HepG2 (cell line): ENCODE measurements around the gene TRIM28. TPM values are rescaled to one million over a fixed set of nuclear protein-coding genes. Genes with fewer than 3 reads are reported as not detected.

ENCODE experiments used
- CBFB ChIP-seq: sonication (generic); formaldehyde crosslinking; IDR thresholded peaks from 2 replicates; pipeline ENCODE4 v1.4.0; 2020; ENCODE audit warnings: missing genetic modification reagents
- CEBPG ChIP-seq: IDR thresholded peaks from 2 replicates; pipeline ENCODE4 v1.6.1; 2016
- FOXA1 ChIP-seq, 2 experiments: fragments of 450-650 bp in 1 of 2; sonication (generic) in 1 of 2; formaldehyde crosslinking in 1 of 2; IDR thresholded peaks; 2 replicates each; pipeline versions ENCODE4 v1.4.0 to v1.6.1; 2016 to 2020; ENCODE audit warnings: missing genetic modification reagents in 1 of 2
- NFAT5 ChIP-seq: sonication (generic); formaldehyde crosslinking; IDR thresholded peaks from 2 replicates; pipeline ENCODE4 v1.4.0; 2020; ENCODE audit warnings: missing genetic modification reagents
- SALL2 ChIP-seq: sonication (generic); formaldehyde crosslinking; IDR thresholded peaks from 2 replicates; pipeline ENCODE4 v1.8.1; 2023; ENCODE audit warnings: mild to moderate bottlenecking, missing genetic modification reagents, inconsistent platforms
- SMAD3 ChIP-seq: sonication (generic); formaldehyde crosslinking; IDR thresholded peaks from 2 replicates; pipeline ENCODE4 v1.4.0; 2020; ENCODE audit warnings: missing genetic modification reagents
- SOX13 ChIP-seq, 3 experiments: fragments of 450-650 bp in 1 of 3; sonication (generic) in 1 of 3; formaldehyde crosslinking in 1 of 3; IDR thresholded peaks in 2 of 3; conservative IDR thresholded peaks in 1 of 3; 2 replicates each; pipeline versions ENCODE4 v1.5.0 to v1.6.1; 2016 to 2020; ENCODE audit warnings: antibody characterized with exemption in 1 of 3, mild to moderate bottlenecking in 1 of 3, missing compliant biosample characterization in 1 of 3, missing genetic modification reagents in 1 of 3, moderate library complexity in 1 of 3
- TSC22D2 ChIP-seq: sonication (generic); formaldehyde crosslinking; IDR thresholded peaks from 2 replicates; pipeline ENCODE4 v1.5.1; 2020; ENCODE audit warnings: missing genetic modification reagents, mild to moderate bottlenecking, borderline replicate concordance
- ZBED4 ChIP-seq: sonication (generic); formaldehyde crosslinking; IDR thresholded peaks from 2 replicates; pipeline ENCODE4 v1.4.0; 2020; ENCODE audit warnings: missing genetic modification reagents, borderline replicate concordance
- ZFY ChIP-seq: sonication (generic); formaldehyde crosslinking; IDR thresholded peaks from 2 replicates; pipeline ENCODE4 v1.4.0; 2020; ENCODE audit warnings: missing genetic modification reagents
- ZNF609 ChIP-seq: sonication (generic); formaldehyde crosslinking; IDR thresholded peaks from 2 replicates; pipeline ENCODE4 v1.4.0; 2020; ENCODE audit warnings: mild to moderate bottlenecking, missing genetic modification reagents, borderline replicate concordance
- polyA plus RNA-seq, 8 experiments: library from polyadenylated mRNA; depleted of rRNA in 3 of 8; stranded (reverse) in 7 of 8; unstranded in 1 of 8; fragments of >200 nt; fragmentation: Illumina TruSeq in 4 of 8; extraction: Trizol in 4 of 8; gene quantifications; 2 replicates each; pipeline versions ENCODE4 v1.2.1 to v1.2.3, GENCODE V29; 2011 to 2016; ENCODE audit warnings: low read depth in 4 of 8, missing spikeins in 1 of 8, mixed read lengths in 1 of 8; ENCODE audit not compliant: insufficient read depth in 1 of 8
- total RNA-seq, 5 experiments: library from RNA; depleted of rRNA; stranded (reverse); fragments of >200 nt; fragmentation: Illumina TruSeq; extraction: Trizol; gene quantifications; 2 replicates each; pipeline ENCODE4 v1.2.3, GENCODE V29; 2016; ENCODE audit warnings: low read depth in 1 of 5

Gene TRIM28
- total and polyA plus RNA-seq, 2 of the 13 experiments (the other 11 are each of a cell fraction or from before 2014, with no cell fraction given) = 361 to 439 TPM

GRCh38 chr19:58513694-58514563 is 29.9 kb upstream of the TRIM28 start (continued):
- TF ChIP-seq SALL2 (peak; percentile 90), TSC22D2 (CRISPR knock-in tag) (no peak; the same call in 1 of the 2 replicates), NFAT5 (CRISPR knock-in tag) (peak; percentile 70; the same call in 1 of the 2 replicates), CBFB (CRISPR knock-in tag) (peak; percentile 71), ZFY (CRISPR knock-in tag) (peak; percentile 89), SOX13 (IDR thresholded peaks at IDR 0.05) (no peak), SOX13 (CRISPR knock-in tag; conservative IDR thresholded peaks at IDR 0.05 in 1 of 2, IDR thresholded peaks at IDR 0.05 in 1 of 2) (peak in 1 of 2 experiments; percentile 50; a peak in 1 of 4 replicates), ZBED4 (peak; percentile 58; the same call in 1 of the 2 replicates), CEBPG (CRISPR knock-in tag) (peak; percentile 50; the same call in 1 of the 2 replicates), FOXA1 (IDR thresholded peaks at IDR 0.05) (no peak), FOXA1 (CRISPR knock-in tag; IDR thresholded peaks at IDR 0.05) (peak; percentile 30; the same call in 1 of the 2 replicates), ZNF609 (CRISPR knock-in tag) (0 out of 2 replicates have a peak, but pooled peaks have one; percentile 42), SMAD3 (CRISPR knock-in tag) (0 out of 2 replicates have a peak, but pooled peaks have one; percentile 47)
